ENCODE results near the gene JMJD1C. TPM values are rescaled to one million over a fixed set of nuclear protein-coding genes. Genes with fewer than 3 reads are reported as not detected.
"Not testable (repeated sequence)": the region's sequence is repeated elsewhere in the genome, so short reads cannot be mapped to it uniquely, and the experiment has no call there.

The JMJD1C gene
- total RNA-seq, 2 experiments from 2014 or later: 42.6 to 47.3 TPM

DNA sequence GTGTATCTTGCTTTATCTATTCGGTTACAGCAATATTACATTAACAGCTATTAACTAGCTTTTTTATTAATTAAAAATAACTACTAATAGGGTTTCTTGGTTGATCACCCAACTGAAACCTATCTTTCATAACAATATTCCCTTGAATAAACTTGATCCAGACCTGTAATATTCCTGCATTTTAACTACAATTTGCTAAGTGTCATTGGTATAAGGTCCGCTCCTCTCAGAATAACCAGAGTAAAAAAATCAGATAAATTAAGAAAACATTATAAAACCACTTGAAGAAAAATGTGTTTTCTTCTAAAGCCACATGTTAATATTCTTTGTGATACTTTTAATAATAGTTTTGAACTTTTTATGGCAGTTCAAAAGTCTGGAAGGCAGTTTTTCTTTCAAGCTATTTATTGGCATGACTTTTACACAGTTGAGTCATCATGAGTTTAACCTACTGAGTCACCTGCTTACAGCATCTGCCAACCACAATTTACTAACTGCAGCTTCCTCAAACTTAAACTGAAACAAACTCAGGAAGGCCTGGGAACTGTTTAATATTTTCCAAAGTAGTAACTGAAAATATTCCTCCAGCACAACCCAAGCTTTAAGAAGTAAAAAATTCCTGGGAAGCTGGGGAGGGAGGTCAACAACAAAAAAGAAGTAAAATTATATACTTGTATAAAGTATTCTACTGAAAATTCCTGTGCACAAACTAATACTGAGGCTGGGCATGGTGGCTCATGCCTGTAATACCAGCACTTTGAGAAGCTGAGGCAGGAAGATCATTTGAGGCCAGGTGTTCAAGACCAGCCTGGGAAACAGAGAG is 229.5 kb downstream of the JMJD1C start:
- Mint-ChIP-seq H3K4me3 (no peak overlapping the region), H3K4me1 (ENCODE audit: low read depth) (peaks cover 55% of the 10 kb centered on the region), H3K27ac (peak overlapping the region; percentile 38), H3K27me3 (no peaks in the 10 kb centered on the region), H3K9me3 (no peaks in the 10 kb centered on the region), H3K36me3 (peaks cover 4% of the 10 kb centered on the region)
- intact Hi-C loops (cut with micrococcal nuclease): loop anchor here (1.0 kb wide), 2 partner anchors 9 to 33 kb away; no protein-coding TSS in a partner anchor
- POLR2A ChIA-PET: interaction anchor here (0.5 to 1.7 kb wide), 7 partner anchors 9 to 228 kb away, joined by 3 to 13 read pairs (median 4); no protein-coding TSS in a partner anchor
- CTCF ChIA-PET: interaction anchor here (0.7 to 1.9 kb wide), 7 partner anchors 10 to 484 kb away, joined by 3 to 11 read pairs (median 5); no protein-coding TSS in a partner anchor
- DNase-seq: no peak

DNA sequence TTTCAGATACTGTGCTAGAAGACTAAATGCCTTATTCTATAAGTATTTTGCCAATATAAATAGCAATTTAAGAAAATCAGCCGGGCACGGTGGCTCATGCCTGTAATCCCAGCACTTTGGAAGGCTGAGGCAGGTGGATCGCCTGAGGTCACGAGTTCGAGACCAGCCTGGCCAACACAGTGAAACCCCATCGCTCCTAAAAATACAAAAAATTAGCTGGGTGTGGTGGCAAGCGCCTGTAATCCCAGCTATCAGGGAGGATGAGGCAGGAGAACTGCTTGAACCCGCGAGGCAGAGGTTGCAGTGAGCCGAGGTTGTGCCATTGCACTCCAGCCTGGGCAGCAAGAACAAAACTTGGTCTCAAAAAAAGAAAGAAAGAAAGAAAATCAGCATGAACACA is 230.6 kb downstream of the JMJD1C start:
- POLR2A ChIA-PET; intact Hi-C loops (cut with micrococcal nuclease); H3K27me3 Mint-ChIP-seq; H3K27ac Mint-ChIP-seq; H3K9me3 Mint-ChIP-seq; DNase-seq; H3K4me3 Mint-ChIP-seq; H3K36me3 Mint-ChIP-seq: not testable (repeated sequence)
- CTCF ChIA-PET: interaction anchor here (1.0 to 1.9 kb wide), 5 partner anchors 10 to 485 kb away, joined by 3 to 11 read pairs (median 4); no protein-coding TSS in a partner anchor
- H3K4me1 Mint-ChIP-seq (ENCODE audit: low read depth): peaks cover 49% of the 10 kb centered on the region

DNA sequence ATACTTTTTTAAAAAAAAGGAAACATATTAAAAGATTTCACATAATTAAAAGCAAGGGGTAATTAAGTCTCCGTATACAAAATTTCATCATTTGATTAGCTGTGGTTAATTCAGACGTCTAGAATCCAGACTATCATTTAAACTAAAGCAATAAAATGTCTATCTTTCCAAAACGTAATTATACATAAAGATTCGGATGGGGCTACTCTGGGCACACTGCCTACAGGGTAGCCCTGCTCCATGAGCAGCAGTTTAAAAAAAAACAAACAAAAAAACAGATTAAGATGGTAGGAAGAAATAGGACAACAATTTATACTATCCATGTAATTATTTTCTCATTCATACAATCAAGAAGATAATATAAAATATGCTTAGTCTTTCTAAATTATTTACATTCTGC is 236.6 kb downstream of the JMJD1C start:
- POLR2A ChIA-PET: no interaction called here

DNA sequence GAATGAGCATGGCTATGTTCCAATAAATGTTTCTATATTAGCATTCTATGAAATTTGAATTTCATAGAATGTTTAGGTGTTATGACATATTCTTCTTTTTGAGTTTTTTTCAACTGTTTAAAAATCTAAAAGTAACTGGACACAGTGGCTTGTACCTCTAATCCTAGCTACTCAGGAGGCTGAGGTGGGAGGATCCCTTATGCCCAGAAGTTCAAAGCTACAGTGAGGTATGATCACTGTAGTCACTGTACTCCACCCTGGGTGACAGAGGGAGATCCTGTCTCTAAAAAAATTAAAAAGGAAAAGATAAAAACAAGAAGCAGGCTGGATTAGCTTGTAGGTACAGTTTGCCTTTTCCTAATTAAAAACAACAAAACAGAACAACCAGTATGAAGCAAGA is 237.5 kb downstream of the JMJD1C start:
- Mint-ChIP-seq H3K27ac (no peak overlapping the region), H3K36me3 (peaks cover 3% of the 10 kb centered on the region), H3K27me3 (no peaks in the 10 kb centered on the region), H3K4me3 (no peak overlapping the region), H3K9me3 (no peaks in the 10 kb centered on the region), H3K4me1 (ENCODE audit: low read depth) (peaks cover 48% of the 10 kb centered on the region)
- intact Hi-C loops (cut with micrococcal nuclease): loop anchor here (5.0 kb wide), 5 partner anchors 231 to 1041 kb away; partner anchors contain the start of genes JMJD1C and REEP3
- ChIA-PET CTCF (interaction anchor here (1.0 to 4.1 kb wide), 3 partner anchors 11 to 492 kb away, joined by 3 to 37 read pairs (median 3); no protein-coding TSS in a partner anchor), POLR2A (interaction anchor here (1.0 to 1.8 kb wide), 3 partner anchors 8 to 41 kb away, joined by 3 to 4 read pairs (median 3); no protein-coding TSS in a partner anchor)
- DNase-seq: no peak

More for the DNA sequence above, 236.6 kb downstream of the JMJD1C start:
- no peak overlapping the region for H3K27ac Mint-ChIP-seq
- no peak for DNase-seq
- CTCF ChIA-PET: interaction anchor here (1.2 kb wide), 1 partner anchor 491 kb away, joined by 3 read pairs; no protein-coding TSS in a partner anchor
- intact Hi-C loops (cut with micrococcal nuclease): loop anchor here (5.0 kb wide), 5 partner anchors 232 to 1042 kb away; partner anchors contain the start of genes JMJD1C and REEP3
- H3K4me3 Mint-ChIP-seq: no peak overlapping the region
- no peaks in the 10 kb centered on the region for H3K27me3 Mint-ChIP-seq
- peaks cover 3% of the 10 kb centered on the region for H3K36me3 Mint-ChIP-seq
- no peaks in the 10 kb centered on the region for H3K9me3 Mint-ChIP-seq
- H3K4me1 Mint-ChIP-seq (ENCODE audit: low read depth): peaks cover 50% of the 10 kb centered on the region

GRCh38 chr10:63227207-63227895 is 238.4 kb downstream of the JMJD1C start:
- Mint-ChIP-seq H3K36me3 (peaks cover 3% of the 10 kb centered on the region), H3K27me3 (no peaks in the 10 kb centered on the region), H3K4me3 (peak overlapping the region; percentile 47), H3K27ac (peak overlapping the region; percentile 80), H3K9me3 (no peaks in the 10 kb centered on the region), H3K4me1 (ENCODE audit: low read depth) (peaks cover 50% of the 10 kb centered on the region)
- ChIA-PET CTCF (interaction anchor here (1.0 to 4.1 kb wide), 2 partner anchors 10 to 60 kb away, joined by 3 to 37 read pairs; no protein-coding TSS in a partner anchor), POLR2A (interaction anchor here (0.8 to 1.8 kb wide), 3 partner anchors 9 to 42 kb away, joined by 3 to 4 read pairs (median 3); no protein-coding TSS in a partner anchor)
- DNase-seq: no peak
- intact Hi-C loops (cut with micrococcal nuclease): loop anchor here (1.0 to 5.0 kb wide), 7 partner anchors 9 to 1040 kb away; partner anchors contain the start of genes JMJD1C and REEP3

DNA sequence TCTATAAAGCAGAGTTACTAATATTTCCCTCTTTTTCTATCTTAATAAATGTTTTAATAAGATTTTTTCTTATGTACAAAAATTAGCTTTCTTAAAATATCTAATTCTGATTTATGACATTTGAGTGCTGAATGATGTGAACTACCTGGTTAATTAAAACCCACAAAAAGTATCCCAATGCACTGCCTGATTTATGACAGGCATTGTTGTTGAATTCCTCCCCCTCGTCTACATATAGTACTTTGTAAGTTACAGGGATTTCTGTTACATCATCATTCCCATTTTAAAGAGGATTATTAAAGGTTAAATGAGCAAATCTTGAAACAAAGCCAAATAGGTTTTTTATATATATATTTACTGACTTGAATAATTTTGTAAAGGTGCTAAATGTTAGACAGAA is 241.5 kb downstream of the JMJD1C start:
- Mint-ChIP-seq H3K27ac (no peak overlapping the region), H3K9me3 (no peaks in the 10 kb centered on the region), H3K27me3 (no peaks in the 10 kb centered on the region), H3K4me3 (no peak overlapping the region), H3K4me1 (ENCODE audit: low read depth) (peaks cover 72% of the 10 kb centered on the region), H3K36me3 (peaks cover 5% of the 10 kb centered on the region)
- intact Hi-C loops (cut with micrococcal nuclease): loop anchor here (2.0 kb wide), 1 partner anchor 13 kb away; no protein-coding TSS in a partner anchor
- POLR2A ChIA-PET: interaction anchor here (0.6 kb wide), 1 partner anchor 33 kb away, joined by 3 read pairs; no protein-coding TSS in a partner anchor
- CTCF ChIA-PET: interaction anchor here (0.6 to 2.1 kb wide), 4 partner anchors 12 to 496 kb away, joined by 3 to 11 read pairs (median 4); no protein-coding TSS in a partner anchor
- DNase-seq: no peak

DNA sequence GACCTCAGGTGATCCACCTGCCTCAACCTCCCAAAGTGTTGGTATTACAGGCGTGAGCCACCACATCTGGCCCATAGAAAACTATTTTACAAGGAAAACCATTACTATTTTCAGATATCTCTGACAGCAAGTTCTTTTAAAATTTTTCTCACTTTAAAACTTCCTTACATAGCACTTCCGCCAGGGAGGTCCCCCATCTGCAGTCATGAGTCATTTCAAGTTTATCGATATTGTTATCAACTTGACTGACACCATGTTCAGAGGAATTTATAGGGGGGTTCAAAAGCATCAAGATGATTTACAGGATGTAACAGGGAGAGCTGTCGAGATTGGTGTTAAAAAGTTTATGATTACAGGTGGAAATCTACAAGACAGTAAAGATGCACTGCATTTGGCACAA is 243.8 kb downstream of the JMJD1C start:
- H3K27me3 Mint-ChIP-seq: no peaks in the 10 kb centered on the region
- no peak for DNase-seq
- no peaks in the 10 kb centered on the region for H3K9me3 Mint-ChIP-seq
- intact Hi-C loops (cut with micrococcal nuclease): no loop called here
- no peak overlapping the region for H3K4me3 Mint-ChIP-seq
- H3K4me1 Mint-ChIP-seq (ENCODE audit: low read depth): peaks cover 66% of the 10 kb centered on the region
- CTCF ChIA-PET: no interaction called here
- peak overlapping the region; percentile 59 for H3K27ac Mint-ChIP-seq
- peaks cover 5% of the 10 kb centered on the region for H3K36me3 Mint-ChIP-seq
- POLR2A ChIA-PET: no interaction called here

DNA sequence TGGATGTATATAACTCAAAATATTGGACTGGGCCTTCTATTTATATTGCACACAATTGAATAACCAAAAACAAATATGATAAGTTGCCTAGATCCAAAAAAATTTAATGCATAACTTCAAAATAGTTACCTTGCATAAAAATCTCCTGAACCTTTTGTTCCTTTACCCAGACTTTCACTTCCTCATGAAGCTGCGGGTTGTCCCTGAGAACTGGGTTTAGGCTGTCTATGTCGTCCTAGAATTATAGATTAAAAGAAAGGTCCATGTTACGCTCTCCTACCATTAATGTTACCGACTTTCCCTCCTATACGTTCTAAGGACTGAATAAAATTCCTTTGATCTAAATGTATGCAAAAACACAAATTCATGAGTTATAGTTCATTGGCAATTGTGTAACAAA is 246.0 kb downstream of the JMJD1C start:
- no peaks in the 10 kb centered on the region for H3K9me3 Mint-ChIP-seq
- ChIA-PET CTCF (interaction anchor here (1.4 to 4.7 kb wide), 2 partner anchors 49 to 501 kb away, joined by 3 to 38 read pairs; no protein-coding TSS in a partner anchor), POLR2A (no interaction called here)
- H3K4me1 Mint-ChIP-seq (ENCODE audit: low read depth): peaks cover 57% of the 10 kb centered on the region
- DNase-seq: no peak
- intact Hi-C loops (cut with micrococcal nuclease): no loop called here
- H3K27me3 Mint-ChIP-seq: no peaks in the 10 kb centered on the region
- H3K36me3 Mint-ChIP-seq: peaks cover 12% of the 10 kb centered on the region
- no peak overlapping the region for H3K27ac Mint-ChIP-seq
- no peak overlapping the region for H3K4me3 Mint-ChIP-seq

GRCh38 chr10:63217120-63217605 is 248.6 kb downstream of the JMJD1C start:
- ChIA-PET POLR2A (no interaction called here), CTCF (interaction anchor here (0.7 to 4.7 kb wide), 22 partner anchors 10 to 552 kb away, joined by 3 to 38 read pairs (median 4); no protein-coding TSS in a partner anchor)
- H3K27ac Mint-ChIP-seq: peak overlapping the region; percentile 42
- H3K9me3 Mint-ChIP-seq: no peaks in the 10 kb centered on the region
- DNase-seq: no peak
- H3K4me3 Mint-ChIP-seq: no peak overlapping the region
- peaks cover 26% of the 10 kb centered on the region for H3K36me3 Mint-ChIP-seq
- peaks cover 55% of the 10 kb centered on the region for H3K4me1 Mint-ChIP-seq (ENCODE audit: low read depth)
- intact Hi-C loops (cut with micrococcal nuclease): loop anchor here (1.0 to 2.0 kb wide), 5 partner anchors 8 to 503 kb away; no protein-coding TSS in a partner anchor
- no peaks in the 10 kb centered on the region for H3K27me3 Mint-ChIP-seq

GRCh38 chr10:63214571-63214970 is 251.2 kb downstream of the JMJD1C start:
- ChIA-PET CTCF (interaction anchor here (0.5 to 2.6 kb wide), 4 partner anchors 114 to 506 kb away, joined by 3 to 11 read pairs (median 7); no protein-coding TSS in a partner anchor), POLR2A (no interaction called here)
- Mint-ChIP-seq H3K4me3 (no peak overlapping the region), H3K36me3 (peaks cover 39% of the 10 kb centered on the region), H3K27me3 (no peaks in the 10 kb centered on the region), H3K9me3 (peaks cover 3% of the 10 kb centered on the region), H3K27ac (no peak overlapping the region), H3K4me1 (ENCODE audit: low read depth) (peaks cover 51% of the 10 kb centered on the region)
- no peak for DNase-seq
- intact Hi-C loops (cut with micrococcal nuclease): no loop called here

- intact Hi-C loops (cut with micrococcal nuclease): no loop called here
- H3K9me3 Mint-ChIP-seq: peaks cover 3% of the 10 kb centered on the region
- ChIA-PET CTCF (interaction anchor here (1.0 to 2.6 kb wide), 3 partner anchors 416 to 507 kb away, joined by 3 to 11 read pairs (median 4); no protein-coding TSS in a partner anchor), POLR2A (no interaction called here)
- H3K4me1 Mint-ChIP-seq (ENCODE audit: low read depth): peaks cover 45% of the 10 kb centered on the region
- H3K36me3 Mint-ChIP-seq: peaks cover 39% of the 10 kb centered on the region
- DNase-seq: no peak
- no peaks in the 10 kb centered on the region for H3K27me3 Mint-ChIP-seq
- no peak overlapping the region for H3K4me3 Mint-ChIP-seq
- peak overlapping the region; percentile 6 for H3K27ac Mint-ChIP-seq
Measured at GRCh38 chr10:63213489-63213888, 252.3 kb downstream of the JMJD1C start.
